Measurements from ENCODE around the gene TTLL5.

Gene TTLL5

GRCh38 chr14:75972801-75973421 is 311.9 kb downstream of the TTLL5 start:
- Histone ChIP-seq H3K4ac (ENCODE audit: low read length) (no peak overlapping the region), H2BK15ac (ENCODE audit: low read length) (no peak overlapping the region), H3K18ac (ENCODE audit: low read length) (no peak overlapping the region), H3K23ac (ENCODE audit: low read depth, low read length, poor library complexity) (no peak overlapping the region), H2BK12ac (ENCODE audit: low read length) (no peak overlapping the region), H3K79me1 (ENCODE audit: low read depth, low read length) (no peaks in the 10 kb centered on the region), H2AK5ac (ENCODE audit: low read depth, low read length) (no peak overlapping the region), H3K14ac (ENCODE audit: low read length) (no peak overlapping the region), H3K27me3 (ENCODE audit: control insufficient read depth in 3 of 3, insufficient read depth in 3 of 3, low read depth in 1 of 3, low read length in 3 of 3) (no peaks in the 10 kb centered on the region), H3K4me1 (ENCODE audit: control insufficient read depth in 2 of 2, insufficient read depth in 1 of 2, low read depth in 1 of 2, low read length in 2 of 2) (no peaks in the 10 kb centered on the region), H3K9me3 (replicated peaks in 1 of 2; ENCODE audit: control insufficient read depth in 2 of 2, insufficient read depth in 1 of 2, low read depth in 1 of 2, low read length in 2 of 2) (no peaks in the 10 kb centered on the region), H2BK5ac (ENCODE audit: low read length) (no peak overlapping the region), H3K4me3 (ENCODE audit: low read length in 2 of 2) (no peak overlapping the region), H3K9ac (ENCODE audit: low read depth, low read length, poor library complexity) (no peak overlapping the region), H2BK120ac (ENCODE audit: low read depth, low read length) (no peak overlapping the region), H4K8ac (ENCODE audit: low read depth, low read length) (no peak overlapping the region), H2AFZ (ENCODE audit: low read length) (no peak overlapping the region), H4K91ac (ENCODE audit: low read depth, low read length, poor library complexity) (no peak overlapping the region), H3K36me3 (replicated peaks in 1 of 2; ENCODE audit: control insufficient read depth in 2 of 2, insufficient read depth in 2 of 2, low read length in 2 of 2) (no peaks in the 10 kb centered on the region), H3K4me2 (ENCODE audit: insufficient read depth, low read length, poor library complexity, severe bottlenecking) (no peak overlapping the region), H3K27ac (replicated peaks; ENCODE audit: low read length) (no peak overlapping the region)
- DNase-seq (ENCODE audit: low spot score): no peak
- WGBS, 2 donors (ENCODE audit: extremely low coverage in 2 of 2, insufficient read length in 2 of 2, insufficient replicate concordance in 1 of 2): no CpG with 5 or more reads among the region's 7 CpGs

GRCh38 chr14:75976826-75977581 is 316.0 kb downstream of the TTLL5 start:
- no peak overlapping the region for H3K4ac ChIP-seq (ENCODE audit: low read length)
- no peak overlapping the region for H3K23ac ChIP-seq (ENCODE audit: low read depth, low read length, poor library complexity)
- H3K79me1 ChIP-seq (ENCODE audit: low read depth, low read length): peaks cover 2% of the 10 kb centered on the region
- H3K9ac ChIP-seq (ENCODE audit: low read depth, low read length, poor library complexity): no peak overlapping the region
- no peaks in the 10 kb centered on the region for H3K36me3 ChIP-seq (replicated peaks in 1 of 2; ENCODE audit: control insufficient read depth in 2 of 2, insufficient read depth in 2 of 2, low read length in 2 of 2)
- no peak overlapping the region for H3K18ac ChIP-seq (ENCODE audit: low read length)
- H3K14ac ChIP-seq (ENCODE audit: low read length): no peak overlapping the region
- no peak overlapping the region for H4K8ac ChIP-seq (ENCODE audit: low read depth, low read length)
- H2AFZ ChIP-seq (ENCODE audit: low read length): no peak overlapping the region
- H3K4me3 ChIP-seq (ENCODE audit: low read length in 2 of 2): no peak overlapping the region
- no peak overlapping the region for H3K4me2 ChIP-seq (ENCODE audit: insufficient read depth, low read length, poor library complexity, severe bottlenecking)
- no peak overlapping the region for H4K91ac ChIP-seq (ENCODE audit: low read depth, low read length, poor library complexity)
- no peak overlapping the region for H2BK12ac ChIP-seq (ENCODE audit: low read length)
- WGBS, 2 donors (ENCODE audit: extremely low coverage in 2 of 2, insufficient read length in 2 of 2, insufficient replicate concordance in 1 of 2): no CpG with 5 or more reads among the region's 8 CpGs
- no peak overlapping the region for H2AK5ac ChIP-seq (ENCODE audit: low read depth, low read length)
- H2BK5ac ChIP-seq (ENCODE audit: low read length): no peak overlapping the region
- H3K9me3 ChIP-seq (replicated peaks in 1 of 2; ENCODE audit: control insufficient read depth in 2 of 2, insufficient read depth in 1 of 2, low read depth in 1 of 2, low read length in 2 of 2): no peaks in the 10 kb centered on the region
- peaks cover 0 to 7% (median 0%) of the 10 kb centered on the region in 3 experiments for H3K27me3 ChIP-seq (ENCODE audit: control insufficient read depth in 3 of 3, insufficient read depth in 3 of 3, low read depth in 1 of 3, low read length in 3 of 3)
- H3K27ac ChIP-seq (replicated peaks; ENCODE audit: low read length): no peak overlapping the region
- H2BK15ac ChIP-seq (ENCODE audit: low read length): no peak overlapping the region
- no peak overlapping the region for H2BK120ac ChIP-seq (ENCODE audit: low read depth, low read length)
- H3K4me1 ChIP-seq (ENCODE audit: control insufficient read depth in 2 of 2, insufficient read depth in 1 of 2, low read depth in 1 of 2, low read length in 2 of 2): peaks cover 5 to 8% of the 10 kb centered on the region in 2 donors
- no peak for DNase-seq (ENCODE audit: low spot score)

- Histone ChIP-seq H3K36me3 (replicated peaks in 1 of 2; ENCODE audit: control insufficient read depth in 2 of 2, insufficient read depth in 2 of 2, low read length in 2 of 2) (no peaks in the 10 kb centered on the region), H3K4me3 (ENCODE audit: low read length in 2 of 2) (no peak overlapping the region), H3K18ac (ENCODE audit: low read length) (no peak overlapping the region), H2BK12ac (ENCODE audit: low read length) (no peak overlapping the region), H3K79me1 (ENCODE audit: low read depth, low read length) (peaks cover 2% of the 10 kb centered on the region), H2AFZ (ENCODE audit: low read length) (no peak overlapping the region), H3K27me3 (ENCODE audit: control insufficient read depth in 3 of 3, insufficient read depth in 3 of 3, low read depth in 1 of 3, low read length in 3 of 3) (peaks cover 0 to 7% (median 0%) of the 10 kb centered on the region in 3 experiments), H2AK5ac (ENCODE audit: low read depth, low read length) (no peak overlapping the region), H3K9ac (ENCODE audit: low read depth, low read length, poor library complexity) (no peak overlapping the region), H3K14ac (ENCODE audit: low read length) (no peak overlapping the region), H3K9me3 (replicated peaks in 1 of 2; ENCODE audit: control insufficient read depth in 2 of 2, insufficient read depth in 1 of 2, low read depth in 1 of 2, low read length in 2 of 2) (no peaks in the 10 kb centered on the region), H4K91ac (ENCODE audit: low read depth, low read length, poor library complexity) (no peak overlapping the region), H2BK120ac (ENCODE audit: low read depth, low read length) (no peak overlapping the region), H3K4me1 (ENCODE audit: control insufficient read depth in 2 of 2, insufficient read depth in 1 of 2, low read depth in 1 of 2, low read length in 2 of 2) (peaks cover 5 to 8% of the 10 kb centered on the region in 2 donors), H3K27ac (replicated peaks; ENCODE audit: low read length) (no peak overlapping the region), H4K8ac (ENCODE audit: low read depth, low read length) (no peak overlapping the region), H3K23ac (ENCODE audit: low read depth, low read length, poor library complexity) (no peak overlapping the region), H2BK5ac (ENCODE audit: low read length) (no peak overlapping the region), H3K4ac (ENCODE audit: low read length) (no peak overlapping the region), H2BK15ac (ENCODE audit: low read length) (no peak overlapping the region), H3K4me2 (ENCODE audit: insufficient read depth, low read length, poor library complexity, severe bottlenecking) (no peak overlapping the region)
- no CpG with 5 or more reads among the region's 3 CpGs for WGBS, 2 donors (ENCODE audit: extremely low coverage in 2 of 2, insufficient read length in 2 of 2, insufficient replicate concordance in 1 of 2)
- no peak for DNase-seq (ENCODE audit: low spot score)
Observed at GRCh38 chr14:75977582-75977943, 316.5 kb downstream of the TTLL5 start.

GRCh38 chr14:75978249-75978731 is 317.2 kb downstream of the TTLL5 start:
- DNase-seq (ENCODE audit: low spot score): no peak
- H2AFZ ChIP-seq (ENCODE audit: low read length): no peak overlapping the region
- no peak overlapping the region for H3K14ac ChIP-seq (ENCODE audit: low read length)
- H4K8ac ChIP-seq (ENCODE audit: low read depth, low read length): no peak overlapping the region
- no peak overlapping the region for H2BK5ac ChIP-seq (ENCODE audit: low read length)
- H3K4ac ChIP-seq (ENCODE audit: low read length): no peak overlapping the region
- H3K9ac ChIP-seq (ENCODE audit: low read depth, low read length, poor library complexity): peak overlapping the region; percentile 66
- no peaks in the 10 kb centered on the region for H3K9me3 ChIP-seq (replicated peaks in 1 of 2; ENCODE audit: control insufficient read depth in 2 of 2, insufficient read depth in 1 of 2, low read depth in 1 of 2, low read length in 2 of 2)
- no CpG with 5 or more reads among the region's 10 CpGs for WGBS, 2 donors (ENCODE audit: extremely low coverage in 2 of 2, insufficient read length in 2 of 2, insufficient replicate concordance in 1 of 2)
- no peak overlapping the region for H3K4me3 ChIP-seq (ENCODE audit: low read length in 2 of 2)
- peaks cover 0 to 14% (median 6%) of the 10 kb centered on the region in 3 experiments for H3K27me3 ChIP-seq (ENCODE audit: control insufficient read depth in 3 of 3, insufficient read depth in 3 of 3, low read depth in 1 of 3, low read length in 3 of 3)
- H4K91ac ChIP-seq (ENCODE audit: low read depth, low read length, poor library complexity): no peak overlapping the region
- H3K23ac ChIP-seq (ENCODE audit: low read depth, low read length, poor library complexity): no peak overlapping the region
- peaks cover 5% of the 10 kb centered on the region for H3K79me1 ChIP-seq (ENCODE audit: low read depth, low read length)
- H3K18ac ChIP-seq (ENCODE audit: low read length): peak overlapping the region; percentile 25
- no peak overlapping the region for H3K27ac ChIP-seq (replicated peaks; ENCODE audit: low read length)
- peaks cover 8 to 10% of the 10 kb centered on the region in 2 donors for H3K4me1 ChIP-seq (ENCODE audit: control insufficient read depth in 2 of 2, insufficient read depth in 1 of 2, low read depth in 1 of 2, low read length in 2 of 2)
- no peak overlapping the region for H2BK120ac ChIP-seq (ENCODE audit: low read depth, low read length)
- H3K36me3 ChIP-seq (replicated peaks in 1 of 2; ENCODE audit: control insufficient read depth in 2 of 2, insufficient read depth in 2 of 2, low read length in 2 of 2): no peaks in the 10 kb centered on the region
- peak overlapping the region; percentile 20 for H2BK15ac ChIP-seq (ENCODE audit: low read length)
- no peak overlapping the region for H3K4me2 ChIP-seq (ENCODE audit: insufficient read depth, low read length, poor library complexity, severe bottlenecking)
- no peak overlapping the region for H2BK12ac ChIP-seq (ENCODE audit: low read length)
- H2AK5ac ChIP-seq (ENCODE audit: low read depth, low read length): no peak overlapping the region

All from neuronal stem cell (in vitro differentiated cells).